Ramos (cell line): ENCODE data around the gene PPIF.

Experiments
- in situ Hi-C: fragments of 300-500 bp; cut with MboI; formaldehyde crosslinking; loops from one replicate; pipeline ENCODE4 v1.14.3; 2022; ENCODE audit warnings: low sequenced_read_pairs; ENCODE audit not compliant: unreplicated experiment

PPIF gene

DNA sequence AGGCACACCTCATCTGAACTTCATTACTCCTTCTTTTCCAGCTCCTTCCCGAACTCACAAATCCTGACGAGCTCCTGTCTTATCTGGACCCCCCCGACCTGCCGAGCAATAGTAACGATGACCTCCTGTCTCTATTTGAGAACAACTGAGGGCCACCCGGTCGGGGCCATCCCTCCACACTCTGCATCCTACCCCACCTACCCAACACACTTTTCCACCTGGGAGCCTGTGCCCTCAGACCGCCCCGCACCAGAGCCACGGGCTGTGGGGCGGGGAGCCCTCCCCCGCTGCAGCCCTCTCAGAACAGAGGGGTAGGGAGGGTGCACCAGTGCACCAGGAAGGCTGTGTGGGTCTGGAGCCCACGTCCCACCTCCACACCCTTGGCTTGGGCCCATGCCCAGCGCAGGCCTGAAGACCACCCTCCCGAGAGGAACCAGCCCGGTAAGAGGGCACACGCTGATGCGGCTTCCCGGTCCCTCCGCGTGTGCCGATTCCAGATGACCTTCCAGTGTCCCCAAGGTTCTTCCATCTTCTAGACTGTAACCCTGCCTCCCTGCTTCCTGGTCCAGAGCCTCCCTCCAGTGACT, 34.6 kb upstream of the PPIF start:
- in situ Hi-C loops = no loop called here

DNA sequence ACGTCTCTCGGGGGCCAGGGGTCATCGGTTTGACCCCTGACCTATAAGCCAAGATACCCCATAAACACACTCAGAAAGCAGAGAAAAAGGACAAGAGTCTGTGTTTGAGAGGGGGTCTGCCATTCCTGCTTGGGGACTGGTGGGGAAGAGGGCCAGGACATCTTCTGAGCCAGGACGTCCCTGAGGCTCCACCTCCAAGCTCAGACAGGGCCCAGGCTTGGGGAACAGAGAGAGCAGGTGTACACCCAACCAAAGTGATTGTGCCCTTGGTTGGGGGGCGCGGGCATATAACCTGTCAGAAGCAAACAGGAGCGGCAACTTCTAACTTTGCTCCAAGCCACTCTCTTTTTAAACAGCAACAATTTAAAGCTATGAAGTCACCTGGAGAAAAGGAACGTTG, 33.9 kb upstream of the PPIF start:
- in situ Hi-C loops = no loop called here

DNA sequence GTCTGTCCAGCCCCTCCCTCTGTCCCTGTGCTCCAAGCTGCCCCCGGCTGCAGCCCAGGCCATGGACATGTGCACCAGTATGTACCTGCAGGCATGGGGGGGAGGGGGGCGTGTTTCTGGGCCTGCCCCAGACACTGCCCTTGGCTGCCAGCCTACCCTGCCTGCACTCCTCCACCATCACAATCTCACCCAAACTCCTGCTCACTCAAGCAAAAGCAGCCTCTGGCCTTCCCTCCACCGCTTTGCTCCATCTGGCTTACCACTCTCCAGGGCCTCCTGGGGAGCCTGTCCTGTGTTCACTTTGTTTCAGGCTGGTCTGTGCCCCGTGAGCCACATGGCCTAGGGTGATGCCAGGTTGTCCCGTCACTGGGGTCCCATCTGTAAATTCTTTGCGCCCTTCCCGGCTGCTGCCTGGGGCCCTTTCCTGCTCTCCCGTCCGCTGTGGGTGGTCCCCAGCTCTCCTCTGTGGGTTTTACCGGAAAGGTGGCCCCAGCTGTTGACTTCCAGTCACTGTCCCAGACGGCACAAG, 33.3 kb upstream of the PPIF start:
- in situ Hi-C loops = no loop called here

DNA sequence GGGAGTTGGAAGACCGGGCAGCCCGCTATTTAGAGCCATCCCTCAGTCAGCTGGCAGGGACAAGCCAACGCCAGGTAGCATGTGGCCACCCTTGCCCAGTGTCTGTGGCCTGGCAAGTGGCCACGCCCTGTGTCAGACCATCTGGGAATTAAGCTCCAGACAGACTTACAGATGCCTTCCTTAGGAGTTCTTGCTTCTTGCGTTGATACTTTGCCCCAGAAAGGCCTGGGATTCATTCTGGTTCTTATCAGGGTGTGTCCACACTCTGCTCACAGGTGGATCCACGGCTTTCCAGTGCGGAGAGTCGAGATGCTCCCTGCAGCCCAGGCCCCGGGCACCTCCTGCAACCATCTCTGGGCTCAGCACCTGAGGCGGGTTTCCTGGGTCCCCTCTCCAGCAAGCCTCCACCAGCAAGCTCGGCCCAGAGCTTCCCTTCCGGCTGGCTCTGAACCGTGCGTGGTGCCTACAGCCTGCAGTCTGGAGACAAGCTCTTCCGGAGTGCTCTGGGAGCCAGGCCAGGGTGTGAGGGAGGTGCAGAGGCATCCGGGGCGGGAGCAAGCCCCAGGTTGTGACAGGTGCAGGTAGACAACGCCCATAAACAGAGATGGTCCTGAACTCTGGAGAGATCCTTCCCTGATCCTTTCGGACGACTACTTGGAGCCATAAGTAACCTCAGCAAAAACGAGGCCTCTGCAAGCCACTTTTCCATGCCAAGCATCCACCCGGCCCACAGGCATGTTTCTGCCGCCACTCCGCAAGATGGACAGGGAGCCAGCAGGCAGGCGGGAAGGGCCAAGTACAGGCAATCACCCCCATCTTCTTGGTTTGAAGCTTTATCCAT, 32.3 kb upstream of the PPIF start:
- in situ Hi-C loops = no loop called here

DNA sequence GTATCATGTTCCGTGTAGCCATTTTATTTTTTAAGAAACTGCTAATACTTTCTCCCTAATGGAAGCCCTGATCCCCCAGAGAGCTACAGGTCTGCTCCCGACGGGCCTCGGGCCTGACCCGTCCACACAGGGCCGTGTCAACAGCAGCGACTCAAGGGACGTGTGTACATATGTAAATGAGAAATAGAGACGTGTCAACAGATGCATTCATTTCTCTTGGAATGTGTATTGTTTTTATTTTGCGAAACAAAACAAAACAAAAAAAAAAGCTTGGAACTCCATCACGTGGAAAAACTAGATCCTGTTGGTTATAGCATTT, 31.7 kb upstream of the PPIF start:
- in situ Hi-C loops = no loop called here

DNA sequence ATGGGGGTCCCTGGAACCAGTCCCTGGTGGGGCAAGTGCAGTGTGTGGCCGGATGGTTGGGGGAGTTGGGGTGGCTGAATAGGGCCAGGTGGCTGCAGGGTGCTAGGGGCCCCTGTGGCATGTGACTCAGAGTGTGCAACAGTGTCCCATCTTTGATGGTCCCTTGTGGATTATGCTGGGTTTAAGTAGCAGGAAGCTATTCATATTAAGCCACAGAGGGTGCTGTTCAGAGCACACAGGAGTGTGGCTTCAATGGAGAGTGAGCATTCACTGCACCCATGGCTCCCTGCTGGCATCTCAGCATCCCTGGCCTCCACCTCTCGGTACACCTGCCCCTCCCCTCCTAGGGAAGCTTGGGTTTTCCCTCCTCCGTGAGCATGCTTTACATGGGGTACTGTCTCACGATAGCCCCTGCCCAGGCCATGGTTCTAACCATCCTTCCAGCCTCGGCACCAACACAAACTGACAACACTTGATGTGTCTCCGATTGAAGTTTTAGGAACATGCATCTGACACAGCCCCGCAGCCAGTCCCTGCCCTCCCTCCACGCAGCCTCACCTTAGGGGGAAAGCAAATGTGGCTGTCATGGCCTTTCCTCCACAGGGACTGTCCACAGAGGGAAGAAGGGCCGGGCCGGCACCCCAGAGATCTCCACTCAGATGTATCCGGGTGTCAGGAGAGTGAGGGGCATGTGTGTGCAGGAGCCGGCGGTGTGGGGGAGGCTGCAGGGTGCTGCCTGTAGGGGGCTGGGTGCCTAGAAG, 30.4 kb upstream of the PPIF start:
- in situ Hi-C loops = no loop called here

DNA sequence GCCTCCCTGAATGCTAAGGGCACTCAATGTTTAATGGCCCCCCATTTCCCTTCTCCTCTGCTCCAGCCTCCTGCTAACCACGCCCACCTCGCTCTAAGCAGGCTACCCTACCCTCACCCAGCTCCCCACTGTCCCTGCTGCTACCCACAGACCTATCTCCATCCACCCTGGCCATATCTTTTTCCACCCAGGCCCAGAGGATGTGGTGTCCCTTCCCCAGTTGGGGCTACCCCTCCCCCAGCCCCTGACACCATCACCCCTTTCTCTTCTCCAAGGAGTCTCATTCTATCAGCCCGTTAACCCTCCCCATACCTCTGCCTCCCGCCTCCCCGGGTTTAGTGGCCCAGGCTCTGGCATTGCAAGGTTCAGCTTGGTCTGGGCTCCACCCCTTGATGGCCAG, 28.9 kb upstream of the PPIF start:
- in situ Hi-C loops = no loop called here

DNA sequence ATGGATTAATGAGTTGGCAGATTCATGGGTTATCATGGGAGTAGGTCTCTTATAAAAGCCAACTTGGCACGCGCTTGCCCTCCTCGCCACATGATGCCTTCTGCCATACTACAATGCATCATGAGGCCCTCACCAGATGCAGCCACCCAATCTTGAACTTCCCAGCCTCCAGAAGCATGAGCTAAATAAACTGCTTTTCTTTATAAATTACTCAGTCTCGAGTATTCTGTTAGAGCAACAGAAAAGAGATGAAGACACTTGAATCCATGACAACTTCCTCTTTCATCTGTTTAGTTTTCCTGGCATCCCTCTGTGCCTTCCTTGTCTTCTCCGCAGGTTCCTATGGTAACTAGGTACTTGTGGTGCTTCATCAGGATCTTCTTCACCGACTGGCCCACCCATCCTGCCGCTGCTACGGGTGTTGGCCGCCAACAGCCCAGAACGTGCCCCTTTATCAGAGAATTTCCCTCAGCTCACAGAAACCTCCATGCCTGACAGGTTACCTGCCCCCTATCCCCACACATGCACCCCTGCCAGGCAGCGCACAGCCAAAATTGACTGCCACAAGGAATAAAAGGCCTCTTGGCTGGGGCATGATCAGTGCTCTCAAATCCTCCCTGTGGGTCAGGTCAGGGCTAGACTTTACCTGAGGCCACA, 28.0 kb upstream of the PPIF start:
- in situ Hi-C loops = no loop called here

DNA sequence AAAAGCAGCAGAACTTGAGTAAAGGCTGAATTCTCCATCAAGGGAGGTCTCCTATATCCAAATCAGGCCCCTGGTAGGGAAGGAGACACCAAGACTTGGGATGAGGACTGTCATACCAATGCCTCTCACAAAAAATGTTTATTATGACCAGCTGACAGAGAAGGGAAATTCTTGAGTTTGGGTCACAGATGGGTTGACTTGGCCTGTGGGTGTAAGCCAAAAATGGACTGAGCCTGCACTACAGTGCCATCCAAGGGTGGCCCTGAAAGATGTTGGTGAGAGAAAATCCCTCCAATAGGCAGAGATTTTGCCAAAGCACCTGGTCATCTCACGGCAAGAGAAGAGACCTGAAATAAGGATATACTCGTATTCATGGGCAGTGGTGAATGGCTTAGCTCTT, 27.0 kb upstream of the PPIF start:
- in situ Hi-C loops = no loop called here

DNA sequence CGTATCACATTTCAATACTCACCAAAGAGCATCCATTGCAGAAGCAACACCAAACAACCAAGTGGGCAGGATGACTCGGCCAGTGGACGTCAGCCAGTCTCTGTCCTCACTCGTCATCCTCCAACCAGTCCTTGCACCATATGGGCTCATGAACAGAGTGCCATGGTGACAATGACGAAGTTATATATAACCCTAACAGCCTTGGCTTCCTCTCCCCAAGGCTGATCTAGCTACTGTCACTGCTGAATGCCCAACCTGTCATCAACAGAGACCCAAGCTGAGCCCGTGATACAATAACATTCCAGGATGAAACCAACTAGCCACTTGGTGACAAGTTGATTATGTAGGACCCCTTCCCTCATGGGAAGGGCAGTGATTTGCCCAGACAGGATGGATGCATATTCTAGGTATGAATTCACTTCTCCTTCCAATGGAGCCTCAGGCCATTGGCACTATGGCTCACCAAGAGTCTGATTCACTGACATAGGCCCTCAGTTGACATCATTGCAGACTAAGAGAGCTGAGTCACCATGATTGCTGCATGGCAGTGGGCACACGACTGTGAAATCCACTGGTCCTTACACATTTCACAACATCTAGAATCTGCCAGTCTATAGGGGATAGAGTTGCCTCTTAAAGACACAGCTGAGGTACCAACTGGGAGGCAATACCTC, 26.3 kb upstream of the PPIF start:
- in situ Hi-C loops = no loop called here

DNA sequence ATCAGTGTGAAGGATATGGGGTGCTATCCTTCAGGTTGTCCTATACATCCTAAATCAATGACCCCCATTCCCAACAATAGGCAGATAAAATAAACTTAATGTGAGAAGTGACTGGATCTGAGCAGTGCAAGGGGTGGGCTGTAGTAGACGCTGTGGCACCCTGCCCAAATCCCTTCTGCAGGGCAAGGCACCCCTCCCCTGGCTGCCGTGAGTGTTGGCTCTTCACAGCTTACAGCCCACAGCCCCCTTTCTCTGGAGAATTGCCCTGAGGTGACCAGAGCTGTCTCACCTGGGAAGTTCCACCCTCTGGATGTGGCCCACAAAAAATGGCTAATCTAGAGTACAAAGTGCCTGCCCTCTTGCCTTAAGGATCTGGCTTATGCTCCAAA, 25.8 kb upstream of the PPIF start:
- in situ Hi-C loops = no loop called here

DNA sequence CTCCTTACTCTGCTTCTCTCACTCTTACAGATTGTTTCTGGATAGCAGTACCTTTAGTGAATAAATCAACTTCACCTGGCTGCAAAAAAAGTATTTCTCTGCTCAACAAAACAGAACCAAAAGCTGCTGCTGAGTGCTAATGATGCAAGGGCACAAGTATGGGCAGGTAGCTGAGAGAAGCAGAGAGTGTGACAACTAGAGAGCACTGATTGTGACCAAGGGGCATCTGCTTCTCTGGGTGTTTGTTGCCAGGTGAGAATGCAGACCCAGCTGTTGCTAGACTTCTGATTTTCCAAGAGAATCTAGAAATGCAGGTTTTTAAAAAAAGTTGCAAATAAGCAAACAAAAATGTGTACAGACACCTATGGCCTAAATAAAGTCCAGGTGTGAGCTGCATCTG, 25.3 kb upstream of the PPIF start:
- in situ Hi-C loops = no loop called here

DNA sequence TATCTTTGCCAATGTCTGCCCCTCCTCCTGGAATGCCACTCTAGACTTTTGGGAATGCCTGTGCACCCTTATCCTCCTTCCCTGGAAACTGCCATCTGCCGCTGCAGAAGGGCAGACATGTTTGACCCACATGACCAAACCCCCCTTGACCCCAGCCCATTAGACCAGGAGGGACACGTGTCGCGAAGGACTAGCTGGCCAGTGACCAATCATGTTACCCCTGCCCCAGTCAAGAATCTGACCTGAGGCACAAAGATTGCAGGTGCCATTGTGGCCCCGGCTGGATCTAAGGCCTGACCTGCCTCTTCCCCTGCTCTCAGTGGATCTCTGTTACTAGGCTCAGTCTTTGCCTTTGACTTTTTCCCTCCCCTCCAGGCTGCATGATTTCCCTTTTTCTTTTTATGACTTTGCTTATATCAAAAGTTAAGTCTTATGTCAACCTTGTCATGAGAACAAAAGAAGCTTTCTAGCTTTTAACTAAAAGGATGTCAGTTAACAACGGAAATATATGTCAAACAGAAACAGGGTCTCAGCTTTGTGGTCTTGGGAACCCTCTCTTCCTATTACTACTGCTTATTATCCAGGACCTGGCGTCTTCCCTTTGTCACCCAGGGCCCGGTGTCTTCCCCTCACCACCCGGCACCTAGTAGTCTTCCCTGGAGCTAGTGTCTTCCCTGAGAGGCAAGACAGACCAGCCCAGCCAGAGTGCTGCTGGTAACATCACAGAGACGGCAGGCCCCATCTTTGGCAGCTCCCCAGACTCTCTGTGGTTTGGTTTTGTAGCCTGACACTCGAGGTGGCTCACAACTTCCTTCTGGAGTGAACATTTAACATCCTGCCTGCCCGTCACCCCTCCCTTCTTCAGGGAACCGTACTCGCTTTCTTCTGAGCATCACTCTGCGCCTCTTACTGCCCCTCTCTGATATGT, 24.4 kb upstream of the PPIF start:
- in situ Hi-C loops = no loop called here

DNA sequence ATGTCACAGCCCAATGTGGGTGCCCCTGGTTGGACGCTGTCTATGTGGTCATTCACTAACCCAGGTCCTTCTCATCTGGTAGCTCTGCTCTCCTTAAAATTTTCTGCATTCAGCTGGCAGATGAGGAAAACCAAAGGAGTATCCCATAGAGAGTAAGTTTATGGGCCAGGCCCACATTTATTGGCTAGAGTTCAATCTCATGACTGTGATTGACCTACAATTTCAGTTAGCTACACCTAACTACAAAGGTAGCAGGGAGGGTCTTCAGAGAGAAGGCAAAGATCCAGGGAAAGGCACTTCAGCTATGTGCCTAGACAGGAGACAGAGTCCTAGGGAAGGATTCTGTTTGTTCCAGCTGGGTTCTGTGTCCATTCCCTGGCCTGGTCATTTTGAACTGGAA, 23.7 kb upstream of the PPIF start:
- in situ Hi-C loops = no loop called here

DNA sequence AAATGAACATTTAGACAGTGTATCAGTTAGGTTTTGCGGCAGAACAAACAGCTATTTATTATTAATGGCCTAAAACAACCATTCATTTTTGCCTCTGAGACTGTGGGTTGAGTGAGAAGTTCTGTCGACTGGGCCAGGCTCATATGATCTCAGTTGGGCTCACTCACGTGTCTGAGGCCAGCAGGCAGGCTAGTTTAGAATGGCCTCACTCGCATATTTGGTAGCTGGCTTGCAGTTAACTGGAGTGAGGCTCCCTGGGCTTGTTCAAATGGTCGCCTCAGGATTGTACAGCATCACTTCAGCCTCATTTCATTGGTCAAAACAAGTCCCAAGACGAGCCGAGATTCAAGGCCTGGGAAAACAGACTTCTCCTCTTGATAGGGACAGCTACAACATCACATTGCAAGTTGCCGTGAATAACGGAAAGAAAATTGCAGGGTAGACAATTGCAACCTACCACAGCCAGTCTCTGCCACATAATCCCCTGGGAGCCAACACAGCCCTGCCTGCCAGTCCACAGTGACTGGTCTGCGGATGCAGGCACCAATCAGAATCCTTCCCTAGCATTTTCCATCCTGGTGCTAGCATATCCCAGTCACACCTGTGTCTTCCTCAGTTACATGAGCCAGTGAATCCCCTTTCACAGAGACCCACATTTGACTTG, 23.1 kb upstream of the PPIF start:
- in situ Hi-C loops = no loop called here

DNA sequence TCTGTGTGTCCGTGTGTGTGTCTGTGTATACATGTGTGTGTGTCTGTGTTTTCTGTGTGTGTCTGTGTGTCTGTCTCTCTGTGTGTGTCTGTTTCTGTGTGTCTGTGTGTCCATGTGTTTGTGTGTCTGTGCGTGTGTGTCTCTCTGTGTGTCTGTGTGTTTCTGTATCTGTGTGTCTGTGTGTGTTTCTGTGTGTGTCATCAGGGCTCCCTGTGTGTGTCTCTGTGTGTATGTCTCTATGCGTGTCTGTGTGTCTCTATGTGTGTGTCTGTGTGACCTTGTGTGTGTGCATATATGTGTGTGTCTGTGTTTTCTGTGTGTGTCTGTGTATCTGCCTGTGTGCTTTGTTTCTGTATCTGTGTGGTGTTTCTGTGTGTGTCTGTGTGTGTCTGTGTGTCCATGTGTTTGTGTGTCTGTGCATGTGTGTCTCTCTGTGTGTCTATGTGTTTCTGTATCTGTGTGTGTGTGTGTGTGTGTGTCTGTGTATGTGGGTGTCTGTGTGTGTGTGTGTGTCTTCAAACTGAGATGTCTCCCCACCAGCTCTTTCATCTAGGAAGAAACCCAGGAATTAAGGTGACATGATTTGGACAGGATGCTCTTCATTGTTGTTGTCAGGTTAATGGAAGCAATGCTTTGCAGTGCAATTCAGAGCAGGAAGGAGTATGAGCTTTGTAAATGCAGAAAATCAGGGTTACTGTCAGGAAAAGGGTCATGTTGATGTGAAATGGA, 20.7 kb upstream of the PPIF start:
- in situ Hi-C loops = no loop called here

DNA sequence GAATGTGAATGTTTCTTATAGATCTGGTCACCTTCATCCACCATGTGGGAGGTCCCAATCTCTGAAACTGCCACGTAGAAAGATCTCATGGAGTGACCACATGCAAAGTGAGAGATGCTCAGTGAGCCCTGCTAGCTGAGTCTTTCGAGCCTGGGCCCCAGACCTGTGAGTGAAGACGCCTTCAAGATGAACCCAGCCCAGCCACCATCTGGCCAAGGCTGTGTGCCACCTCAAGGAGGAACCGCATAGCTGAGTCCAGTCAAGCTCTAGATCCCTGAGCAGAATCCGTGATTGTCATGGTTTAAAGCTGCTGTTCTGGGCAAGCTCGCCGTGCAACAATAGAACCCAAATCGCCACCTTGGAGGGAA, 20.2 kb upstream of the PPIF start:
- in situ Hi-C loops = no loop called here

DNA sequence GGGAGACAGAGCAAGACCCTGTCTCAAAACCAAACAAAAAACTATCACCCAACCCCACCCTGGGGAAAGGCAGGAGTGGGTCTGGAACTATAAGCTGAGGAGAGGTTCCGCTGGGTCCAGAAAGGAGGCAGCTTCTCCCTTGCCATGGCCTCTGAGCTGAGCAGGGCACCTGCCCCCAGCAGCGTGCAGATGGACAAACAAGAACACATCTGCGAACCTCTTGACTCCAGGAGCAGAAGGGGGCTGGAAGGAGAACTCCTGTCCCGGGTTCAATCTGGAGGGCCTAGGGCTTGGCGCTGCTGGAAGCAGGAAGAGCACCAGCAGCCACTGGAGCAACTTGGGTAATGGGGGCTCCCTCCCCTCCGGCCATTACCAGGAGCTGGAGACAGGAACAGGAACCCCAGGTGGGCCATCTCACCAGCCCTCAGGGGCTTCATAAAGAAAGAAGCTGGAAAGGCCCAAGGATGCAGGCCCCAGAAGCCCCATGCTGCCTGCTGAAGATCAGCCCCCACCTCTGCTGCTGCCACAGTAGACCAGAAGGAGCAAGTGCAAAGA, 19.0 kb upstream of the PPIF start:
- in situ Hi-C loops = no loop called here
